Ramos (cell line): ENCODE results near the gene C1QL1.
"Not testable (repeated sequence)": the region's sequence is repeated elsewhere in the genome, so short reads cannot be mapped to it uniquely, and the experiment has no call there.

ENCODE experiments used
- in situ Hi-C: fragments of 300-500 bp; cut with MboI; formaldehyde crosslinking; loops from one replicate; pipeline ENCODE4 v1.14.3; 2022; ENCODE audit warnings: low sequenced_read_pairs; ENCODE audit not compliant: unreplicated experiment

Gene C1QL1

DNA sequence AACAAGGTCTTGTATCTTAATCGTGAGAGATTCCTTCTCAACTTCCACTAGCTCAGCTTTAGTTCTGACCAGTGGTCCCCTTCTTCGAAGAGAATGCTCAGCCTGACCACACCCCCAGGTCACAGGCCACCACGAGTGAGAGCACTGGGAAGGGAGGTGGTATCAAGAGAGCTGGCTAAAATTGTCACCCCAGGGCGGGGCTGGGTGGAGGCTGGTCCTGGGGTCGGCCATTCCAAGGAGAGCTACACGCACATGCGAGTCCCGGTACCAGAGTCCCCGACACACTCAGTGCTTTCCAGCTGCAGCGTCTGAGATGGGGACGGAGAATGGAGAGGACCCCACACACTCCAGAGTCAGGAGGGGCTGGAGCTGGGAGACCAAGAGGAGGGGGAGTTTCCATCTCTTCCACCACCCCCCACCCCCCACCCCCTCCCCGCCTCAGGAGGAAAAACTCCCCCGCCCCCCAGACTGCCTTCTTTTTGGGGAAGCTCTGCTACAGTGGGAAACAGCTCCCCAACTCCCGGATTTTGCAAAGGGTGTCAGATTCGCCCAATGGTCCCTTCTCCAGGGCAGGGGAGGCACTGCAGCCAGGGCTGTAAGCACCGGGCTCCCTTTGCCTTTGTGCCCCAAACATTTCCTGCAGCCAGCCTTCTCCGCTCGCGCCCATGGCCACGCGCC, 1.6 kb downstream of the C1QL1 start:
- in situ Hi-C loops = no loop called here

DNA sequence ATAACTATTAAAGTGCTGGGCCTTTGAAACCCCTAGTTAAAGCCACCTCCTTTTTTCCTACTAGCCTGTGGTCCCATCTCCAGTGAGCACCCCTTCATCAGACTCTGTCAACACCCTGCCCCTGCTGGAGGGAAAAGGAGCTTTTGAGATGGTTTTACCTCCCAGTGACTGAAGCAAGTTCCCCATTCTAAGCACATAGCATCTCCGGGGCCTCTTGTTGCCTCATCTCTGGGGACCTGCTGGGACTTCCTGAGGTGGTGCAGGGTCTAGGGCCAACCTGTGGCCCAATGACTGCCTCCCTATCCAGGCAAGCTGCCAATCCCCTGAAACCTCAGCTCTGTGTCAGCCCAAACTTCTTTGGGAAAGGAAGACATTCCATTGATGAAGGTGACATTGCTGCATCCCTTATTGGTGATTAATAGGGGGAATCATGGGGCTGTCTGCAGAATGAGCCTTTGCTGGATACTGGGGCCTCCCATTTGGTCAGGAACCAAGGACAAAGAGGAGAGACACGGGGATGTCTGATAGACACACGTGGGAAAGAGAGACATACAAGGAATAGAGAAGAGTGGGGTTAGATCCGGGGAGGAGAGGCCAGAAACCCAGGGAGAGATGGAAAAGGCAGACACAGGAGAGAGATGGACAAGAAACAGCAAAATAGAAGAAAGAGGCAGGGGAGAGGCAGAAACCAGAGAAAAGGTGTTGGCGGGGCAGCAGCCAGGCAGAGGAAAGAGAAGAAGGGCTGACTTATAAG, 2.4 kb downstream of the C1QL1 start:
- in situ Hi-C loops = no loop called here

DNA sequence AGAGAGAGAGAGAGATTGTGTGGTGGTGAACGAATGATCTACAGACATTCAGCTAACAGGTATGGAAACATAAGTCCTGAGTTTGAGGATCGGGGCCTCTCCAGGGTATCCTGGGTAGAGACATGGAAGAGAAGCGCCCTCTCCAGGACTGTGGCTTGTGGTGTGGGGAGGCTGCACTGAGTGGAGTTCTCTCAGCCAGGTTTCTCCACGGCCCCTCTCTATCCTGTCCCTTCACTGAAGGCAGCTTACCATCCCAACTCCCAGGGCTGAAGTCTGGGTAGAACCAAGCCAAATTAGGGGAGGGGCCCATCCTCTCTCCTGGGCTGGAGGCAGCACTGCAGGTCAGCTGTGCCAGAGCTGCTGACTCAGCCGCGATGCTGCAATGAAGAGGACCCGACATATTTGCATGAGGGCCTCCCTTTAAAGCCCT, 6.2 kb downstream of the C1QL1 start:
- in situ Hi-C loops = no loop called here

DNA sequence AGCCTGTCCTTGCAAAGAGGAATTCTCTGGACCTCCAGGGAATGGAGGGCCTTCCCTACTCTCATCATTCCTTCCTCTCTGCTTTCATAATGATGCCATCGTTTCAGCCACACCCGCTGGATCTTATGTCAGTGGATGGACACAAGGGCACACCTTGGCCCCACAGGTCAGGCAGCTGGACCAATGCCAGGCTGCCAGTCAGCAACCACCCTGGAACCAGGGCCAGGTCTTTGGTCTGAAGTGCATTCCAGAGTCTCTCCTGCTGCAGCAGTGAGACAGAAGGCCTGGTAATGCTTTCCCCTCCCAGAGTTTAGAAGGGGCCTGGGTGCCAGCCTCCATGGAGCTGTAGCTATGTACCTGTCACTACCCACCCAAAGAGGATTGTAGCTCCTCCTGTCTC, 7.4 kb downstream of the C1QL1 start:
- in situ Hi-C loops = no loop called here

DNA sequence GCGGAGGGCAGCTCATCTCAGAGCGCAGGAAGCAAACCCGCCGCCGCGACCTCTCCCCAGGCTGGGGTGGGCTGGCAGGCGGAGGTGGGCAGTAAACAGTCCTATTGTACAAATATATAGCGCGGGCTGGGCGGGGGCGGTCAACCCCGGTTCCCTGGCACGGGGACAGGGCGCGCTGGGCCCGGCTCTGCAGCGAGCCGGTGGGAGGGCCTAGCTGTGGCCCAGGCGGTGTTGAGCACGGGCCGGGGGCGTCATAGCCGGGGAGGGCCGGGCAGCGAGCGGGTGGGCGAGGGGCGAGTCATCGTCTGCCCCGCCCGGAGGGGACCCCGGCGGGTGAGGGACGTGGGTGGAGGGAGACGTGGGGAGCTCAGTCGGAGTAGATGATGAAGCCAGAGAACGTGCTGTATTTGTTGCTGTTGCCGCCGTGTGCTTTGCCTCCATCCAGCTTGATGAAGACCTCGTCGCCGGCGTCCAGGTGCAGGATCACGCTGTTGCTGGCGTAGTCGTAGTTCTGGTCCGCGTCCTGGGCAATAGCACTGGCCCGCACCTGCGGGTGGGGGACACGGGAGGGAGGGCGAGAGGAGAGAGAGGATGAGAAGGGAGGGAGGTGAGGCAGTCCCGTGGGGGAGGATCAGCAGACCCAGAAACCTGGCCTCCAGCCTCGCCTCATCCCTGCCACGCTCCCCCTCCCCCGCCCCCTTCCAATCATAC, 8.1 kb downstream of the C1QL1 start:
- in situ Hi-C loops = no loop called here

DNA sequence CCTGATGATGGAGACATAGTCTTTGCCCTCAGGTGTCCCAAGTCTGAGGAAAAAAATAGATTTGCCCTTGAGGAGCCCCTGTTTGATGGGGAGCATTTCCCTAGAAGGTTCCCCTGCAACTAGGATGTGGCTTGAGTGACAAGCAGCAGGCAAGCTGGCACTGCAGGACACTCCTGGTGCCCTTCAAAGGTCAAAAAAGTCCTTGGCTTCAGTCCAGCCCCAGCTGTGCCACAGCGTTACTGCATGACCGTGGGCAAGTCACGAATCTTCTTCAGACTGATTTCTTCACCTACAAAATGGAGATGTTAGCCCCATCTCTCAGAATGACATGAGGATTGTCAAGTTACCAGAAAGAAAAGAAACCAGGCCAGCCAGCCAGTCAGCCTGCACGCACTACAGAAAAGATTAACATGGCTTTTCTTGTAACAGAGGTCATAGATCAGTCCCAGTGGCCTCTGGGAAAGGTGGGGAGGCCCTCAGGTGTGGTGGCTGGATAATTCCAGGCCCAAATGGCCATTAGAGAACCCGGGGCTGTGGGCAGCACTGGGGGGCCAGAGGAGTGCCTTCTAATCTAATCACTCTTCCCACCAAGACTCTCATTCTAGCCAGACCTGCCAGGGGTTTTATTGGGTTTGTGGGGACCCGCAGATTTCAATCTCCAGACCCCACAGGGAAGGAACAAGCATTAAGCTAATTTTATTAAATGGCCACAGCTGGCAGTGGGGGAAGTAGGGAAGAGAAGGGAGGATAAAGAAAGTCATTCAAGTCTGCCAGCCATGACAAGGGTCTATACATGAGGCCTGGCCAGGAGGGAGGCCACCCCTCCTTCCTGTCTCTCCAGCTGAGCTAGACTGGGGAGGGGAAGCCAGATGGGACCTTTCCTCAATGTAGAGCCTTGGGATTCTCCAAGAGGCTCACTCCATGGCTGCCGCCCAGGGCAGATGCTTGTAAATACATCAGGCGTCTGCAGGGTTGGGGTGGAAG, 10.8 kb downstream of the C1QL1 start:
- in situ Hi-C loops = no loop called here

DNA sequence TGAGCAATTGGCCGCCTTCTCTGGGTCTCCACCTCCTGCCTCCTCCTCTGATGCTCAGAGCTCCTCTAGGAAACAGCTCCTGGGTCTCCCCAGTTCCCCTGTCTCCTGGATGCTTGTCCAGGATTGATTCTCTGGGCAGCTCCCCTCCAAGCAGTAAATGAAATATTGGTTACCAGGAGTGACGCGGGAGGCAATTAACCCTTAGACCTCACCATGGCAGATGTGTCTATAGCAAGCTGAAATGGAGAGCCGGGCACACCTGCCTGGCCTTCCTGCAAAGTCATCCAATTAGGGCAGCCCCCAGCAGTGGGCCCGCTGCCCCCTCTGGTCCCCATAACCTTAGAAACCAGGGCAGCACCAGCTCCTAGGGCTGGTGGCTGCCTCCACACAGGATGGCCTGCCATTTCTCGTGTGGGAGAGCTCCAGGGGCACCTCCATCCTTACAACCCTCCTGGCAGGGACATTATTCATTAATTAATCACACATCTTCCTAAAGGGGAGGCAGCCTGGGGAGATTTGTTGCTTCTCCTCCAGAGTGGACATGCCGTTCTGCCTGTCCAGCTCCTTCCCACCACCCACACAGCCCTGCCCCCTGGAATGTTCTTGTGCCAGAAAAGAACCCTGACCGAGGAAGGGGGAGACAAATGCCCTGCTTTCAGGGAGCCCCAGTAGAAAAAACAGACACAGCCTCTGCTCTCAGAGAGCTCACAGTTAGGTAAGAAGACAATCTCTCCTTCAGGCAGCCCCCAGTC, 12.3 kb downstream of the C1QL1 start:
- in situ Hi-C loops = no loop called here

DNA sequence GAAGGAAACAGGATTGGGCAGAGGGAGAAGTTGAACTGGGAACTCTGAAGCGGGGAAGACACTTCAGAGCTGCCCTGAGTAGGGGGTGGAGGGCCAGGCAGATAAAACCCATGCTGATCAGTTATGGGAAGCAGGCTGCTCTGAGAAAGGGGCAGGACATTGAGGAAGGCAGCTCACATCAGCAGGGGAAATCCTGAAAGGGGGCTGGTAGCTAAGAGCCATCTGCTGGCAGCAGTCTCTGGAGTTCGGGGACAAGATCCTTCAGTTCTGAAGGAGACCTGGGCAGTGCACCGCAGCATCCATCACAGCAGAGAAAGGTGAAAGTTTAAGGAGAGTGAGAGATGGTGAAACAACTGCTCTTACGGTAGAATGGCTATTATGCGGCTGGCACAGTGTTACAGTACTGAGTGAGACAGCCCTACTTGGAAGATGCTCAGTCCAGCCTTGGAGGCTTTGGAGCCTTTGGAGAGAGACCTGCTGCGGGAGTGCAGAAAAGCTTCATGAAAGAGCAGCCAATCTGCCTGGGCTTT, 15.1 kb downstream of the C1QL1 start:
- in situ Hi-C loops = no loop called here

DNA sequence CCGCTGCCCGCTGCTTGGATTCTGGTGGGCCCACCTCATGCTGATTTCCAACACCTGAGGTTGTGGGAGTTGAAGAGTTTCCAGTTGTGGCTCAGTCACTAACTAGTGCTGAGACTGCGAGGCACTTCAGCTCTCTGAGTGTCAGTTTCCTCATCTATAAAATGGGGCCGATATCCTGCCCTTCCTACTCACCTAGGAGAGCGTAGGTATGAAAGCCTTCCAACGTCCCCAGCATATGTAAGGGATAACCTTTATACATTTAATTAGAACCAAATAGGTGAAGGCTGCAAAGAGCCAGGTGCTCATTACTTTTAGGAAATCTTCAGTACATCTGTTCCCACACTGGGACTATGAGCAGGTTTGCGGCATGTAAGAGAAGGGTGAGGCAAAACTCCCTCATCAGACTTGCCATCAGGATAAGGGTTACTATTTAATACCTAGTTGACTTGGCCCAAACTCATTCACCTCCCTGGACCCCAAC, 19.7 kb downstream of the C1QL1 start:
- in situ Hi-C loops = no loop called here

DNA sequence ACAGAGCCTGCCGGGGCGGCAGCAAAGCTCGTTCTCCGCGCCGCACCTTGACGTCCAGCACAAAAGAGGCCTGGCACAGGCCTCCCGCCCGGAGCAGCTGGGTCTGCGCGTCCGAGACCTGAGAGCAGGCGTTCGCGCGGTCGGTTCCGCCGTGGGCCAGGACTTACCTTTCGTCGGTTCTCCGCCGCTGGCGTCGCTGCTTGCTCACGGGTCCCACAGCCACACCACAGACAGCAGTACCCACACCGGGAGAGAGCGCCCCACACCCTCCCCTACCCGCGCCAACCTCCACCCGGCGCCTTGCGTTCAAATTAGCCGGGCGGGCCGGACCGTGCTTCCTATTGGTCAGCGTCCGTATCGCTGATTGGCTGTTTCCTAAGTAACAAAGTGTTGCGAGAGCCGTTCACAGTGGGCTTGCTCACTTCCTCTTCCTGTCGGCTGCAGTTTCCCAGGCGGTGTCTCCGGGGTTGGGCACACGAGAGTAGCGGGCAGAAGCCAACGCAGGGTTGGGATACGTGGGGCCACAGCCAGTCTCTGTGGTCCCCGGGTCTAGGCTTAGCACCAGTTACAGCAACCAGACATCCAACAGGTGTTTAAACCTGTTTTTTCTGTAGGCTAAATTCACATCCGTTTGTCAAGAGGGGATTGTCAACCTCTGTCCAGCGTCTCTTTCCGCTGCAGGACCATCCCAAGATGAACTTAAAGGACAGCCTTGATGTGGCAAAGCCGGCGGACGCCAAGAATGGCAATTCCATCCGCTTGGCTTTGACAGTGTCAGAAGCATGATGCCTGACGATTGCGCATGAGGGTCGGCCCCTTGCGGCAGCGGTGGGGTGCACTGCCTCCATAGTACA, 20.4 kb downstream of the C1QL1 start, which contains the start of gene KIF18B:
Gene KIF18B (minus strand): TSS at position 313 of the 854 bp plus-strand sequence. CDS start 11,429 bp downstream, outside the sequence.
- in situ Hi-C loops = no loop called here

DNA sequence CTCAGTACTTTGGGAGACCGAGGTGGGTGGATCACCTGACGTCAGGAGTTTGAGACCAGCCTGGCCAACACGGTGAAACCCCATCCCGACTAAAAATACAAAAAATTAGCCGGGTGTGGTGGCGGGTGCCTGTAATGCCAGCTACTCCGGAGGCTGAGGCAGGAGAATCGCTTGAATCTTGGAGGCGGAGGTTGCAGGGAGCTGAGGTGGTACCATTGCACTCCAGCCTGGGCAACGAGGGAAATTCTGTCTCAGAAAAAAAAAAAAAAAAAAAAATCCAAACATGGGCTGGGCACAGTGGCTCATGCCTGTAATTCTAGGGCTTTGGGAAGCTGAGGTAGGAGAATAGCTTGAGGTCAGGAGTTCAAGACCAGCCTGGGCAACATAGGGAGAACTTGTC, 22.5 kb downstream of the C1QL1 start:
- in situ Hi-C loops = not testable (repeated sequence)

DNA sequence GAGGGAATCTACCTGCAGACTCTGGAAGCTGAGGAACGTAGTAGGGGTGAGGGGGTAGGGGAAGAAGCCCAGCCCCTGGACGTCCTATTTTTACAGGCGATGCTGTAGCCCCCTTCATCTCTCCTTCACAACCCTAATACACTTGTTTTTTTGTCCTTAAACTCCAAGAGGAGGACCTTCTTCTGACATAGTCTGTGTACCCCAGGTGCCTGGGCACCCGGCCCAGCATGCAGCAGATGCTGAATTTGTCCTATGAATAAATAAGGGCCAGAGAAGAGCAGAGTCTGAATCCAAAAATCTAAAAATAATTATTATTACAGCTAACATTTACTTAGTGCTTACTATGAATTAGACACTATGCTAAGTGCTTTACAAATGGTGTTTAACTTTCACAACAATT, 25.6 kb downstream of the C1QL1 start:
- in situ Hi-C loops = no loop called here

DNA sequence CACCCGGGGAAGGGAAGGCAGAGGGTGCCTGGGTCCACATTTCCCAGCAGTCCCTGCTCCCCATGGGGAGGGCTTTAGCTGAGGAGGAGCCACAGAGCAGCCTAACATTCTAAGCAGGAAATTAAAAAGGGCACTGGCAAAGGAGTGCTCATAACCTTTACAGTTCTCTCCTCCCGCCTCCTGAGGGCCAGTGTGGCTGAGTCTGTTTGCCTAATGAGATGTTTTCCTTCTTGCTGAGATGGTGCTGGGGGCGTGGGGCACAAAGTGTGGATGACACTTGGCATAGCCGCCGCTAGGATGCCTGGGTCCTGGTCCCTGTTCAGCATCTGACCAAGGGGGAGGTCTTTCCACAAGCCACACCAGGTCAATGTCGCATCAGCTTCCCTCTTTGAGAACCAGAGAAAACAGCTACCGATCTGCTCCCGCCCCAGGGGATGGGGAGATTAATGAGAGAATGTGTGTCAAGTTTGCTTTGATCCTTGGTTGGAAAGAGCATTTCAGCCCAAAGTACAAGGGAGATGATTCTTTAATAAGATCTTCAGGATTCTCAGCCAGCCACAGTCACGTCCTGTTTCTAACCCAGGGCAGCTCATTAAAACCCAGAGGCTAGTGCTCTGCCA, 26.3 kb downstream of the C1QL1 start:
- in situ Hi-C loops = no loop called here

DNA sequence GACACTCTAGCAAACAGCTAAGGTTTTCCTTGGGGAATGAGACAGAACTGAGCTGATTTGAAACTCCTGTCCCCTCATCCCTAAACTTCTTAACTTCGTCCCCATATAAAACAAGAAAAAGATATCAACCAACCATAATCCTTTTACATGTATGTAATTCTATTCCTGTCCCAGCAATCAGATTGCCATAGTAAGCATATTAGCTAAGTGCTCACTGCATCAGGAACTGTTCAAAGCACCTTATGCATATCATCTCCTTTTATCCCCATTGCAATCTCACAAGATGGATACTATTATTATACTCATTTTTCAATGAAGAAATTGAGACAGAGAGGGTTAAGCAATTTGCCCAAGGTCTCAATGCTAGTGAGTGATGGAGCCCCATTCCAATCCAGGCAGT, 27.3 kb downstream of the C1QL1 start:
- in situ Hi-C loops = no loop called here

DNA sequence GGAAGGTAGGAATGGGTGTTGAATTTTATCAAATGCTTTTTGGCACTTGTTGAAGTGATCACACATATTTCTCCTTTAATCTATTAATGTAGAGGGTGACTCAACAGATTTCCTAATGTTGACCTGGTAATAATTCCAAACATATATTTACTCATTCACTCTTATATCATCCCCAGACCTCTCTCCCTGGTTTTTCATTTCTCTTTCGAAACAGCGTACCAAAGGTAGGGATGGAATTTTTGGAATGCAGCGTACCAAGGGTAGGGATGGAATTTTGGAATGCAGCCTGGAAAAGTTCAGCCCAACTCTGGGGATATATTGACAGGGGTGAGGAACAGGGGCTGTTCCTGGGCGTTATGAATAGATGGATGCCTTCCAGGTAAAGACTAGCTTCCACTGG, 27.8 kb downstream of the C1QL1 start:
- in situ Hi-C loops = no loop called here

DNA sequence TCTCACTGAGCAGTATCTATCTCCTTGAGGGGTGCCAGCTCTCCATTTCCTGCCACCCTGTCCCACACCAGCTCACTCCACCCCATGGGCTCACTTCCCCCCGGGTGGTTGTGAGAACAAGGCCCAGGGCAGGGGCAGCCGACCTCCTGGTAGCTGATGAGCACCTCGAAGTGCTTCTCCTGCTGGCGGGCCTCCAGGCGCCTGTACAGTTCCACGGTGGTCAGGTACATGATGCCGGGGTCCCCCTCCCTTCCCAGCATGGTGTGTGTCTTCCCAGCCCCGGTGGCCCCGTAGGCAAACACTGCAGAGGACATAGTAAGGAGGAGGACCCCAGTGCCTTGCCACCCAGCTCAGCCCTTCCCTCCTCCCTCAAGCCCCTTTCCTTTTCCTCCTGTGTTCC, 33.0 kb downstream of the C1QL1 start:
- in situ Hi-C loops = no loop called here

DNA sequence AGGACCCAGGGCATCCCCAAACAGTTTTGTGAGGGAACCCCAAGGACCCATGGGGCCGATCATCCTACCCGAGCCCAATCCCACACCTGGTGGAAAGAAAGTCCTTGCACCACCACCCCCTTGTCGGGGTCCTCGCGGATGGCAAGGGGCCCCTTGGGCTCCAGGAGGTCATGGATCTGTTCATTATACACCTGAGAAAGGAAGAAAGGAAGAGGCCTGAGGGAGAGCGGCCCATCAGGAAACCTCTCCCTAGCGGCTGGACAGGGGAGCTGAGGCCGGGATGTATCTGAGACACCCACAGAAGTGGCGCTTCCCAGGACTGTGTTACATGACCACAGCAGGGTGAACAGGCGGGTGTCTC, 33.4 kb downstream of the C1QL1 start:
- in situ Hi-C loops = no loop called here
